GM12891 (cell line): Measurements from ENCODE around the gene STK32B.

Experiments used
- PAX5 ChIP-seq: IDR thresholded peaks from 2 replicates; pipeline ENCODE4 v1.6.1; 2011; ENCODE audit warnings: low read length, moderate library complexity, mild to moderate bottlenecking; ENCODE audit not compliant: insufficient read depth, severe bottlenecking
- POLR2A ChIP-seq: IDR thresholded peaks from 2 replicates; pipeline ENCODE4 v1.6.1; 2011; ENCODE audit warnings: low read depth, low read length, control low read depth
- POLR2AphosphoS5 ChIP-seq: IDR thresholded peaks from 2 replicates; pipeline ENCODE4 v1.6.1; 2011; ENCODE audit warnings: low read depth, low read length, control low read depth
- POU2F2 ChIP-seq: IDR thresholded peaks from 2 replicates; pipeline ENCODE4 v1.6.1; 2011; ENCODE audit warnings: low read depth, mild to moderate bottlenecking, control low read depth, low read length, moderate library complexity
- SPI1 ChIP-seq: IDR thresholded peaks from 2 replicates; pipeline ENCODE4 v1.6.1; 2011; ENCODE audit warnings: low read depth, low read length, control low read depth
- TAF1 ChIP-seq: IDR thresholded peaks from 2 replicates; pipeline ENCODE4 v1.6.1; 2011; ENCODE audit warnings: low read depth, low read length, control low read depth

DNA sequence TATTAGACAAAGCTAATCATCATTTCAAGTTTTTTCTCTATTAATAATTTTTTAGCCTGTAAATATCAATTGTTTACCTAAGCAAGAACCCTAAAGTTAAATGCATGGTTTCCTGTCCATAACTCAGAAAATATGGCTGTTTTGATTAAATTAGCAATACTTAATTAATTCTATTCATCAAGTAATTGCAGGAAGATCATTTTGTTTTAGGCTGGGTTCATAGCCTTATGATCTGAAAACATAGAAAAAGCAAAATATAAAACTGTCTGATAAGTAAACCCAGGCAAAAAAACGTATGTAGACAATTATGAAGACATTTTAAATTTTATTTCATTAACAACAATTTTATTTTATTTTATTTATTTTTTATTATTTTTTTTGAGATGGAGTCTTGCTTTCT is 438.0 kb downstream of the STK32B start:
- no peak for TF ChIP-seq POLR2AphosphoS5
- no peak for TF ChIP-seq POLR2A
- no peak for TF ChIP-seq TAF1
- TF ChIP-seq SPI1: no peak
- no peak for TF ChIP-seq PAX5
- no peak for TF ChIP-seq POU2F2
